ENCODE data around the gene ZBTB17. TPM values are rescaled to one million over a fixed set of nuclear protein-coding genes. Genes with fewer than 3 reads are reported as not detected.
A peak's percentile ranks its signal among the peaks of the same experiment; 100 is the strongest.
"Not testable (repeated sequence)": the region's sequence is repeated elsewhere in the genome, so short reads cannot be mapped to it uniquely, and the experiment has no call there.

Gene ZBTB17
- polyA plus RNA-seq, 2 of the 4 experiments (the other 2 are of a cell fraction): 13.8 to 16.5 TPM

DNA sequence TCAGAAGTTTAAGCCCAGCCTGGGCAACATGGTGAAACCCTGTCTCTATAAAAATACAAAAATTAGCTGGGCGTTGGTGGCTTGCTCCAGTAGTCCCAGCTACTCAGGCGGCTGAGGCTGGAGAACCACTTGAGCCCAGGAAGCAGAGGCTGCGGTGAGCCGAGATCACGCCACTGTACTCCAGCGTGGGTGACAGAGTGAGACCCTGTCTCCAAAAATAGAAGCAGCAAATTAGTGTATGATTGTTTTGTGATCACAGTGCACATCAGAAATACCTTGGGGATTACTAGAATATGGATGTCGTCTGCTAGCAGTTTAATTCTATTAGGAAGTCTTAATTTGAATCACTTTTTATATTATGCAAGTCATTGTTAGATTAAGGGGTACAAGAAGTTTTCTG is 59.0 kb downstream of the ZBTB17 start:
- Histone ChIP-seq H3K4me3 (no peak overlapping the region), H3K27ac (peak overlapping the region; percentile 18 to 66; a peak in 4 of 6 replicates), H3K9me3 (no peaks in the 10 kb centered on the region), H3K4me1 (0 out of 3 replicates have a peak, but pooled peaks cover 10% of the 10 kb centered on the region), H3K4me2 (0 out of 3 replicates have a peak overlapping the region, but pooled peaks have one; percentile 22)
- ChIA-PET POLR2A (interaction anchor here (0.6 kb wide), 1 partner anchor 84 kb away, joined by 8 read pairs; no protein-coding TSS in a partner anchor), CTCF (interaction anchor here (2.6 kb wide), 1 partner anchor 125 kb away, joined by 6 read pairs; no protein-coding TSS in a partner anchor)
- FAIRE-seq (no peak), DNase-seq (ENCODE audit: low read depth in 1 of 2, low spot score in 1 of 2) (no peak), ATAC-seq (no peak)
- TF ChIP-seq RNF2 (IDR thresholded peaks at IDR 0.05; ENCODE audit: borderline replicate concordance, low read depth) (no peak), MYC (IDR thresholded peaks at IDR 0.05; ENCODE audit: borderline replicate concordance, low read length) (no peak), NFE2L2 (conservative IDR thresholded peaks at IDR 0.05; ENCODE audit: low read length) (0 out of 2 replicates have a peak, but pooled peaks have one; percentile 25), JUN (IDR thresholded peaks at IDR 0.05) (no peak), RAD21 (conservative IDR thresholded peaks at IDR 0.05 in 1 of 2, IDR thresholded peaks at IDR 0.05 in 1 of 2) (no peak)
- WGBS (ENCODE audit: missing lambda C conversion rate): 95% methylated on average over 7 of the region's 7 CpGs

DNA sequence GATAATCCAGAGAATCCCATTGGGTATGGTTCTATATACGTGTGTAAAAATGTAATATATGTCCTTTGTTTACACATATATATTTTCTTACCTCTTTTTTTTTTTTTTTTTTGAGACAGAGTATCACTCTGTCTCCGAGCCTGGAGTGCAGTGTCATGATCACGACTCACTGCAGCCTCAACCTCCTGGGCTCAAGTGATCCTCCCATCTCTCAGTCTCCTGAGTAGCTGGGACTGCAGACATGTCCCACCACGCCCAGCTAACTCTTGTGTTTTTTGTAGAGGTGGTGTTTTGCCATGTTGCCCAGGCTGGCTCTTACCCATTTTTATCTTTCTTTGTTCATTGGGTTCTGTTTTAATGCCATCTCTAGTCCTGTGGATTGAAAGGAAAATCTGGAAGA is 59.5 kb downstream of the ZBTB17 start:
- TF ChIP-seq, protein P1, sequence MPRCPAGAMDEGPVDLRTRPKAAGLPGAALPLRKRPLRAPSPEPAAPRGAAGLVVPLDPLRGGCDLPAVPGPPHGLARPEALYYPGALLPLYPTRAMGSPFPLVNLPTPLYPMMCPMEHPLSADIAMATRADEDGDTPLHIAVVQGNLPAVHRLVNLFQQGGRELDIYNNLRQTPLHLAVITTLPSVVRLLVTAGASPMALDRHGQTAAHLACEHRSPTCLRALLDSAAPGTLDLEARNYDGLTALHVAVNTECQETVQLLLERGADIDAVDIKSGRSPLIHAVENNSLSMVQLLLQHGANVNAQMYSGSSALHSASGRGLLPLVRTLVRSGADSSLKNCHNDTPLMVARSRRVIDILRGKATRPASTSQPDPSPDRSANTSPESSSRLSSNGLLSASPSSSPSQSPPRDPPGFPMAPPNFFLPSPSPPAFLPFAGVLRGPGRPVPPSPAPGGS (IDR thresholded peaks at IDR 0.05): no peak
- TF ChIP-seq PHF8 (IDR thresholded peaks at IDR 0.05; ENCODE audit: borderline replicate concordance, low read depth): no peak
- TF ChIP-seq, protein P2, sequence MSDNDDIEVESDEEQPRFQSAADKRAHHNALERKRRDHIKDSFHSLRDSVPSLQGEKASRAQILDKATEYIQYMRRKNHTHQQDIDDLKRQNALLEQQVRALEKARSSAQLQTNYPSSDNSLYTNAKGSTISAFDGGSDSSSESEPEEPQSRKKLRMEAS (IDR thresholded peaks at IDR 0.05): no peak
- TF ChIP-seq, protein P3, sequence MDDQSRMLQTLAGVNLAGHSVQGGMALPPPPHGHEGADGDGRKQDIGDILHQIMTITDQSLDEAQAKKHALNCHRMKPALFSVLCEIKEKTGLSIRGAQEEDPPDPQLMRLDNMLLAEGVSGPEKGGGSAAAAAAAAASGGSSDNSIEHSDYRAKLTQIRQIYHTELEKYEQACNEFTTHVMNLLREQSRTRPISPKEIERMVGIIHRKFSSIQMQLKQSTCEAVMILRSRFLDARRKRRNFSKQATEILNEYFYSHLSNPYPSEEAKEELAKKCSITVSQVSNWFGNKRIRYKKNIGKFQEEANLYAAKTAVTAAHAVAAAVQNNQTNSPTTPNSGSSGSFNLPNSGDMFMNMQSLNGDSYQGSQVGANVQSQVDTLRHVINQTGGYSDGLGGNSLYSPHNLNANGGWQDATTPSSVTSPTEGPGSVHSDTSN (IDR thresholded peaks at IDR 0.05): no peak
- WGBS (ENCODE audit: missing lambda C conversion rate): 46% methylated on average over 4 of the region's 4 CpGs
- Histone ChIP-seq H3K9me3 (no peaks in the 10 kb centered on the region), H3K4me2 (peak overlapping the region; percentile 22), H3K4me3 (no peak overlapping the region), H3K4me1 (0 out of 3 replicates have a peak, but pooled peaks cover 10% of the 10 kb centered on the region), H3K27ac (peak overlapping the region; percentile 18 to 66; a peak in 4 of 6 replicates)
- ATAC-seq: peak in 1 of 2 experiments; percentile 50; a peak in 1 of 6 replicates
- FAIRE-seq: no peak
- no peak for DNase-seq (ENCODE audit: low read depth in 1 of 2, low spot score in 1 of 2)
- ChIA-PET POLR2A (no interaction called here), CTCF (interaction anchor here (1.2 to 2.6 kb wide), 3 partner anchors 15 to 125 kb away, joined by 3 to 6 read pairs (median 3); no protein-coding TSS in a partner anchor)

DNA sequence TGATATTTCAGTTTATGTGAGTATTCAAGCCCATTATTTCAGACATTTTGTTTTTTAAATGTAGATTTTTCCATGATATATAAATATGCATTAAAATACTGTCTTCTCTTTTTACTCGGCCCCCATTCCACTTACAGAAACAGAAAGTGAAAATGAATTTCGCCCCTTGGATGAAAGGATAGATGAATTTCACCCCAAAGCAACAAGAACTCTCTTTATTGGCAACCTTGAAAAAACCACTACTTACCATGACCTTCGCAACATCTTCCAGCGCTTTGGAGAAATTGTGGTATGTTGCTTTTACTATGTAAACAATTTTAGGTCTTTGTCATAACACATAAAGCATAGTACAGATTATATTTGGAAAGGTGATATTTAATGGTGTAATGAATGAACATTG is 59.9 kb downstream of the ZBTB17 start:
- Histone ChIP-seq H3K27ac (peak overlapping the region in 1 of 2 experiments; percentile 66; a peak in 2 of 6 replicates), H3K4me1 (0 out of 3 replicates have a peak, but pooled peaks cover 10% of the 10 kb centered on the region), H3K4me2 (peak overlapping the region; percentile 22), H3K4me3 (no peak overlapping the region), H3K9me3 (no peaks in the 10 kb centered on the region)
- ATAC-seq (no peak), FAIRE-seq (no peak), DNase-seq (ENCODE audit: low read depth in 1 of 2, low spot score in 1 of 2) (no peak)
- TF ChIP-seq, protein P4, sequence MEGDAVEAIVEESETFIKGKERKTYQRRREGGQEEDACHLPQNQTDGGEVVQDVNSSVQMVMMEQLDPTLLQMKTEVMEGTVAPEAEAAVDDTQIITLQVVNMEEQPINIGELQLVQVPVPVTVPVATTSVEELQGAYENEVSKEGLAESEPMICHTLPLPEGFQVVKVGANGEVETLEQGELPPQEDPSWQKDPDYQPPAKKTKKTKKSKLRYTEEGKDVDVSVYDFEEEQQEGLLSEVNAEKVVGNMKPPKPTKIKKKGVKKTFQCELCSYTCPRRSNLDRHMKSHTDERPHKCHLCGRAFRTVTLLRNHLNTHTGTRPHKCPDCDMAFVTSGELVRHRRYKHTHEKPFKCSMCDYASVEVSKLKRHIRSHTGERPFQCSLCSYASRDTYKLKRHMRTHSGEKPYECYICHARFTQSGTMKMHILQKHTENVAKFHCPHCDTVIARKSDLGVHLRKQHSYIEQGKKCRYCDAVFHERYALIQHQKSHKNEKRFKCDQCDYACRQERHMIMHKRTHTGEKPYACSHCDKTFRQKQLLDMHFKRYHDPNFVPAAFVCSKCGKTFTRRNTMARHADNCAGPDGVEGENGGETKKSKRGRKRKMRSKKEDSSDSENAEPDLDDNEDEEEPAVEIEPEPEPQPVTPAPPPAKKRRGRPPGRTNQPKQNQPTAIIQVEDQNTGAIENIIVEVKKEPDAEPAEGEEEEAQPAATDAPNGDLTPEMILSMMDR (IDR thresholded peaks at IDR 0.05): no peak
- no peak for TF ChIP-seq KDM1A (IDR thresholded peaks at IDR 0.05; ENCODE audit: low read depth)
- TF ChIP-seq JUNB (IDR thresholded peaks at IDR 0.05): no peak
- no peak for TF ChIP-seq RCOR1 (IDR thresholded peaks at IDR 0.05; ENCODE audit: low read depth, low read length)
- no peak for TF ChIP-seq ESRRA (IDR thresholded peaks at IDR 0.05; ENCODE audit: borderline replicate concordance, low read length)
- no peak for TF ChIP-seq RARB (CRISPR knock-in tag; IDR thresholded peaks at IDR 0.05)
- no peak for TF ChIP-seq MAZ (IDR thresholded peaks at IDR 0.05; ENCODE audit: borderline replicate concordance, low read depth, low read length)
- TF ChIP-seq, protein P5, sequence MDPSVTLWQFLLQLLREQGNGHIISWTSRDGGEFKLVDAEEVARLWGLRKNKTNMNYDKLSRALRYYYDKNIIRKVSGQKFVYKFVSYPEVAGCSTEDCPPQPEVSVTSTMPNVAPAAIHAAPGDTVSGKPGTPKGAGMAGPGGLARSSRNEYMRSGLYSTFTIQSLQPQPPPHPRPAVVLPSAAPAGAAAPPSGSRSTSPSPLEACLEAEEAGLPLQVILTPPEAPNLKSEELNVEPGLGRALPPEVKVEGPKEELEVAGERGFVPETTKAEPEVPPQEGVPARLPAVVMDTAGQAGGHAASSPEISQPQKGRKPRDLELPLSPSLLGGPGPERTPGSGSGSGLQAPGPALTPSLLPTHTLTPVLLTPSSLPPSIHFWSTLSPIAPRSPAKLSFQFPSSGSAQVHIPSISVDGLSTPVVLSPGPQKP (IDR thresholded peaks at IDR 0.05; ENCODE audit: low read depth, low read length): no peak
- TF ChIP-seq, protein P3 (IDR thresholded peaks at IDR 0.05): no peak
- TF ChIP-seq PHF8 (IDR thresholded peaks at IDR 0.05; ENCODE audit: borderline replicate concordance, low read depth): no peak
- TF ChIP-seq JUN (IDR thresholded peaks at IDR 0.05): no peak
- TF ChIP-seq, protein P6, sequence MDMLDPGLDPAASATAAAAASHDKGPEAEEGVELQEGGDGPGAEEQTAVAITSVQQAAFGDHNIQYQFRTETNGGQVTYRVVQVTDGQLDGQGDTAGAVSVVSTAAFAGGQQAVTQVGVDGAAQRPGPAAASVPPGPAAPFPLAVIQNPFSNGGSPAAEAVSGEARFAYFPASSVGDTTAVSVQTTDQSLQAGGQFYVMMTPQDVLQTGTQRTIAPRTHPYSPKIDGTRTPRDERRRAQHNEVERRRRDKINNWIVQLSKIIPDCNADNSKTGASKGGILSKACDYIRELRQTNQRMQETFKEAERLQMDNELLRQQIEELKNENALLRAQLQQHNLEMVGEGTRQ (IDR thresholded peaks at IDR 0.05): no peak
- TF ChIP-seq NFE2L2 (conservative IDR thresholded peaks at IDR 0.05; ENCODE audit: low read length): no peak
- ChIA-PET POLR2A (no interaction called here), CTCF (interaction anchor here (1.2 to 2.6 kb wide), 3 partner anchors 16 to 124 kb away, joined by 3 to 6 read pairs (median 3); no protein-coding TSS in a partner anchor)
- WGBS (ENCODE audit: missing lambda C conversion rate): 68% methylated on average over 4 of the region's 4 CpGs

DNA sequence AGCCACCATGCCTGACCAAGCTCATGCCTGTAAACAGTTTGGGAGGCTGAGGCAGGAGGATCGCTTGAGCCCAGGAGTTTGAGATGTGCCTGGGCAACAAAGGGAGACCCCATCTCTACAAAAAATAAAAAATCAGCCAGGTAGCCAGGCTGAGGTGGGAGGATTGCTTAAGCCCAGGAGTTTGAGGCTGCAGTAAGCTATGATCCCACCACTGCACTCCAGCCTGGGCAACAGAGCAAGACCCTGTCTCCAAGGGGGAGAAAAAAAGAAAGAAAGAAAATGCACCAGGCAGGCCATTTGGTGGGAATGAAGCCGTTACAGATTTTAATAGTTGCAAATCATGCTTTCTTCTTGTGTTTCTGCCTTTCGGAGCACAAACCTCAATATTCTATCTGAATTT is 62.3 kb downstream of the ZBTB17 start:
- CTCF ChIA-PET: interaction anchor here (1.6 kb wide), 1 partner anchor 10 kb away, joined by 3 read pairs; no protein-coding TSS in a partner anchor
- DNase-seq (ENCODE audit: low read depth in 1 of 2, low spot score in 1 of 2); H3K9me3 ChIP-seq; POLR2A ChIA-PET; FAIRE-seq; H3K4me2 ChIP-seq; H3K27ac ChIP-seq; H3K4me3 ChIP-seq; ATAC-seq: not testable (repeated sequence)
- 0 out of 3 replicates have a peak, but pooled peaks cover 10% of the 10 kb centered on the region for H3K4me1 ChIP-seq
- 91% methylated on average over 3 of the region's 3 CpGs for WGBS (ENCODE audit: missing lambda C conversion rate)
